ELR (cell line): Measurements from ENCODE around the gene ITGA5.

Source experiments
- DNase-seq: peaks from one replicate; pipeline ENCODE4 v3.0.0-alpha.2; 2015; ENCODE audit warnings: low read depth

The ITGA5 gene

GRCh38 chr12:54419088-54419887 is at the start of gene ITGA5:
ITGA5 (minus strand) TSS chr12:54419266; CDS start chr12:54419198, 68 bp downstream.
- DNase-seq, result peak; percentile 86

- no peak for DNase-seq
These were observed 46.9 kb upstream of the ITGA5 start for GRCh38 chr12:54465857-54466523.

GRCh38 chr12:54463484-54463883 is 44.4 kb upstream of the ITGA5 start:
- DNase-seq, result no peak

- DNase-seq, result peak; percentile 49
These were observed 44.0 kb upstream of the ITGA5 start for GRCh38 chr12:54463034-54463433.

- DNase-seq, result no peak
These were observed 41.4 kb upstream of the ITGA5 start for GRCh38 chr12:54460317-54460923.

- no peak for DNase-seq
These were observed 40.3 kb upstream of the ITGA5 start for GRCh38 chr12:54459355-54459754.

GRCh38 chr12:54455760-54456469 is 36.8 kb upstream of the ITGA5 start:
- DNase-seq, result no peak

- DNase-seq, result no peak
These were observed 33.6 kb upstream of the ITGA5 start for GRCh38 chr12:54452628-54453027.

- DNase-seq, result no peak
These were observed 29.3 kb upstream of the ITGA5 start for GRCh38 chr12:54448344-54448743.

GRCh38 chr12:54447917-54448316 is 28.9 kb upstream of the ITGA5 start:
- DNase-seq, result no peak

GRCh38 chr12:54444206-54444605 is 25.1 kb upstream of the ITGA5 start:
- DNase-seq, result no peak

- DNase-seq, result no peak
These were observed 24.4 kb upstream of the ITGA5 start for GRCh38 chr12:54443446-54443845.

- no peak for DNase-seq
These were observed 23.9 kb upstream of the ITGA5 start for GRCh38 chr12:54442961-54443360.

GRCh38 chr12:54442099-54442498 is 23.0 kb upstream of the ITGA5 start:
- DNase-seq, result no peak

GRCh38 chr12:54439521-54440255 is 20.6 kb upstream of the ITGA5 start:
- peak; percentile 85 for DNase-seq

- DNase-seq, result no peak
These were observed 20.0 kb upstream of the ITGA5 start for GRCh38 chr12:54439096-54439495.

GRCh38 chr12:54438517-54438916 is 19.5 kb upstream of the ITGA5 start:
- DNase-seq, result no peak

GRCh38 chr12:54437697-54438096 is 18.6 kb upstream of the ITGA5 start:
- no peak for DNase-seq

GRCh38 chr12:54437243-54437642 is 18.2 kb upstream of the ITGA5 start:
- peak; percentile 60 for DNase-seq

GRCh38 chr12:54432815-54433164 is 13.7 kb upstream of the ITGA5 start:
- DNase-seq, result no peak

GRCh38 chr12:54431911-54432814 is 13.1 kb upstream of the ITGA5 start:
- DNase-seq, result peak; percentile 57
